HEK293T (cell line): ENCODE data around the gene DHRS4.

Source experiments
- ARNT ChIP-seq: fragments of 450-650 bp; IDR thresholded peaks from 2 replicates; pipeline ENCODE4 v1.6.1; 2017; ENCODE audit warnings: mild to moderate bottlenecking
- CTBP1 ChIP-seq: fragments of 450-650 bp; IDR thresholded peaks from 2 replicates; pipeline ENCODE4 v1.6.1; 2016; ENCODE audit warnings: borderline replicate concordance
- SUZ12 ChIP-seq: fragments of 450-650 bp; IDR thresholded peaks from 2 replicates; pipeline ENCODE4 v1.6.1; 2016; ENCODE audit warnings: mild to moderate bottlenecking
- TARDBP ChIP-seq: fragments of 450-650 bp; IDR thresholded peaks from 2 replicates; pipeline ENCODE4 v1.6.1; 2016
- TF ChIP-seq, protein P1 (sequence below): fragments of 450-650 bp; IDR thresholded peaks from 2 replicates; pipeline ENCODE4 v1.6.1; 2016

GRCh38 chr14:23931721-23932289, 21.8 kb upstream of the DHRS4 start:
- TF ChIP-seq TARDBP (no peak), SUZ12 (no peak), CTBP1 (no peak), ARNT (no peak)
- TF ChIP-seq, protein P1, sequence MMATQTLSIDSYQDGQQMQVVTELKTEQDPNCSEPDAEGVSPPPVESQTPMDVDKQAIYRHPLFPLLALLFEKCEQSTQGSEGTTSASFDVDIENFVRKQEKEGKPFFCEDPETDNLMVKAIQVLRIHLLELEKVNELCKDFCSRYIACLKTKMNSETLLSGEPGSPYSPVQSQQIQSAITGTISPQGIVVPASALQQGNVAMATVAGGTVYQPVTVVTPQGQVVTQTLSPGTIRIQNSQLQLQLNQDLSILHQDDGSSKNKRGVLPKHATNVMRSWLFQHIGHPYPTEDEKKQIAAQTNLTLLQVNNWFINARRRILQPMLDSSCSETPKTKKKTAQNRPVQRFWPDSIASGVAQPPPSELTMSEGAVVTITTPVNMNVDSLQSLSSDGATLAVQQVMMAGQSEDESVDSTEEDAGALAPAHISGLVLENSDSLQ: no peak
